ENCODE results near the gene CTNNA3.

CTNNA3 gene

GRCh38 chr10:66176772-66177171 lies 1519.2 kb downstream of the CTNNA3 start:
- no peak for DNase-seq

- DNase-seq = no peak
These were observed 1528.2 kb downstream of the CTNNA3 start for GRCh38 chr10:66167816-66168215.

GRCh38 chr10:66162560-66163143 lies 1533.3 kb downstream of the CTNNA3 start:
- no peak for DNase-seq

GRCh38 chr10:66151346-66151745 lies 1544.6 kb downstream of the CTNNA3 start:
- DNase-seq = no peak

- DNase-seq = no peak
These were observed 1547.7 kb downstream of the CTNNA3 start for GRCh38 chr10:66148312-66148711.

GRCh38 chr10:66144016-66144415 lies 1552.0 kb downstream of the CTNNA3 start:
- DNase-seq = no peak

GRCh38 chr10:66102756-66103155 lies 1593.2 kb downstream of the CTNNA3 start:
- no peak for DNase-seq

- no peak for DNase-seq
These were observed 1597.2 kb downstream of the CTNNA3 start for GRCh38 chr10:66098595-66099480.

- no peak for DNase-seq
These were observed 1600.4 kb downstream of the CTNNA3 start for GRCh38 chr10:66095610-66096009.

- no peak for DNase-seq
These were observed 1610.1 kb downstream of the CTNNA3 start for GRCh38 chr10:66085906-66086305.

GRCh38 chr10:66071907-66072306 lies 1624.1 kb downstream of the CTNNA3 start:
- DNase-seq = no peak

GRCh38 chr10:66058594-66058993 lies 1637.4 kb downstream of the CTNNA3 start:
- no peak for DNase-seq

- no peak for DNase-seq
These were observed 1646.7 kb downstream of the CTNNA3 start for GRCh38 chr10:66049335-66049734.

GRCh38 chr10:66045859-66046258 lies 1650.1 kb downstream of the CTNNA3 start:
- no peak for DNase-seq

- DNase-seq = no peak
These were observed 1654.2 kb downstream of the CTNNA3 start for GRCh38 chr10:66041771-66042170.

GRCh38 chr10:66038623-66039022 lies 1657.4 kb downstream of the CTNNA3 start:
- DNase-seq = no peak

- DNase-seq = no peak
These were observed 1669.7 kb downstream of the CTNNA3 start for GRCh38 chr10:66026321-66026720.

- DNase-seq = no peak
These were observed 1670.8 kb downstream of the CTNNA3 start for GRCh38 chr10:66025186-66025585.

- DNase-seq = no peak
These were observed 1674.6 kb downstream of the CTNNA3 start for GRCh38 chr10:66021423-66021822.

- DNase-seq = no peak
These were observed 1687.8 kb downstream of the CTNNA3 start for GRCh38 chr10:66008221-66008620.

GRCh38 chr10:66006411-66006810 lies 1689.6 kb downstream of the CTNNA3 start:
- no peak for DNase-seq

- DNase-seq = no peak
These were observed 1702.5 kb downstream of the CTNNA3 start for GRCh38 chr10:65993451-65993850.

- DNase-seq = no peak
These were observed 1727.1 kb downstream of the CTNNA3 start for GRCh38 chr10:65968871-65969270.

GRCh38 chr10:65968437-65968836 lies 1727.6 kb downstream of the CTNNA3 start:
- no peak for DNase-seq
